Fibroblast of skin of left biceps (primary cell): ENCODE data around the gene EFNA1.
"Not testable (repeated sequence)": the region's sequence is repeated elsewhere in the genome, so short reads cannot be mapped to it uniquely, and the experiment has no call there.

Experiments
- DNase-seq, 2 experiments: peaks; one replicate each; pipeline ENCODE4 v3.0.0-alpha.2; 2013; ENCODE audit warnings: low read depth in 2 of 2

Gene EFNA1

DNA sequence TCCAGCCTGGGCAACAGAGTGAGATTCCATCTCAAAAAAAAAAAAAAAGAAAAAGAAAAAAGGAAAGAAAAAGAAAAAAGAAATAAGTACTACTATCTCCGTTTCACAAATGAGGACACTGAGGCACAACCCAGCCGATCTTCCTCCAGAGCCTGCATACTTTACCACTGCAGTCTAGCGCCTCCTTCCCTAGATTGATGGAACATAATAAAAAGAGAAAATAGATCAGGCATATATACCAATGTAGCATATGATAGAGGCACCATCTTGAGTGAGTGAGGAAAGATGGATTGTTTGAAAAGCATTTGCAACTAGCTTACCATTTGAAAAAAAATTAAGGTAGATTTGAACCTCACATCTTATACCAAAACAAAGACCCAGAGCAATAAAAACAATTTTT, 17.8 kb downstream of the EFNA1 start:
- no peak for DNase-seq

DNA sequence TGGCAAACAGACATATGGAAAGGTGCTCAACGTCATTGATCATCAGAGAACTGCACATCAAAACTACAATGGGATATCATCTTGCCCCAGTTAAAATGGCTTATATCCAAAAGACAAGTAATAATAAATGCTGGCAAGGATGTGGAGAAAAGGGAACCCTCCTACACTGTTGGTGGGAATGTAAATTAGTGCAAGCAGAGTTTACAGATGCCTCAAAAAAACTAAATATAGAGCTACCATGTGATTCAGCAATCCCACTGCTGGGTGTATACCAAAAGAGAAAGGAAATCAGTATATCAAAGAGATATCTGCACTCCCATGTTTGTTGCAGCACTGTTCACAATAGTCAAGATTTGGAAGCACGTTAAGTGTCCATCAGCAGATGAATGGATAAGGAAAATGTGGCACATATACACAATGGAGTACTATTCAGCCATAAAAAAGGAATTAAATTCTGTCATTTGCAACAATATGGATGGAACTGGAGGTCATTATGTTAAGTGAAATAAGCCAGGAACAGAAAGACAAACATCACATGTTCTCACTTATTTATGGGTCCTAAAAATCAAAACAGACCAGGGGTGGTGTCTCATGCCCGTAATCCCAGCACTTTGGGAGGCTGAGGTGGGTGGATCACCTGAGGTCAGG, 28.4 kb downstream of the EFNA1 start:
- DNase-seq = not testable (repeated sequence)

DNA sequence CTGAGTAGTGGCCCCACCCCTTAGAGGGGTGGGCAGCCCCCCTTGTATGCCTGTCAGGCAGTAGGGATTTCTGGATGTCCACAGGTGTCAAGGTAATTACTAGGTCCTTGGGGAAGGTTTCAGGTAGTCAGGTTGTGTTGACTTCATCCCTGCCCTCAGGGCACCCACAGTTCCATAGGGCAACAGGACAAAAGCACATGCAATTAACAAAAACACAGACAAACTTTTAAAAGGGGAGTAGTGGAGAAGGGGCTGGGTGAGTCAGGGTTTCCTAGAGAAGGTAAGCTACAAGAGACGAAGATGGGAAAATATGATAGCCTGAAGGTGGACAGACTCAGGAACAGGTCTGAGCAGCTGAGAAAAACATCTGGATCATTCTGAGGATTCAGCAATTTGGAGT, 31.3 kb downstream of the EFNA1 start:
- DNase-seq = no peak

DNA sequence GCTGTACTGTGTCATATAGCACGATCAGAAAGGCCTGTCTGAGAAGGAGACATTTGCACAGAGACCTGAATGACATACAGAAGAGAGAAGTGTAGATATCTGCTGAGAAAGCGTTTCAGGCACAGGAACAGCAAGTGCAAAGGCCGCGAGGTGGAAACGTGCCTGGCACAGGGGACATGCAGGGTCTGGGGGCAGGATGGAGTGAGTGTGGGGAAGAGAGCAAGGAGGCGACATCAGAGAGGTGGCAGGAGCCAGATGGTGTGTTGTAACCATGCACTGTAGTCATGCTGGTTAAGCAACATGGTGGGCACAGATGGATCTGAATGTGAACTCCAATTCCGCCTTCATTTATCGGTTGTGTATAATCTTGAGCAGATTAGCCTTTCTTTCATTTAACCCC, 32.5 kb downstream of the EFNA1 start:
- DNase-seq = no peak

DNA sequence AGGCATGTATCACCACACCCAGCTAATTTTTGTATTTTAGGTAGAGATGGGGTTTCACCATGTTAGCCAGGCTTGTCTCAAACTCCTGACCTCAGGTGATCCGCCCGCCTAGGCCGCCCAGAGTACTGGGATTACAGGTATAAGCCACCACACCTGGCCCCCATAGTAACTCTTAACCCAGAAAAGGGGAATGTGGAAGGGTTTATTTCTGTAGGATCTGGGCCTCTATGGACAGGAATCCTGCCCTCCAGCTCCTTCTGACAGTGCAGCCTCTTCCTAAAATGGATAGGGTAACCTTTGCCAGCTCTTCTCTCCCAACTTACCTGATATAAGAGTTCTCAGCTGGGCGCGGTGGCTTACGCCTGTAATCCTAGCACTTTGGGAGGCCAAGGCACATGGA, 35.0 kb downstream of the EFNA1 start:
- DNase-seq = not testable (repeated sequence)

DNA sequence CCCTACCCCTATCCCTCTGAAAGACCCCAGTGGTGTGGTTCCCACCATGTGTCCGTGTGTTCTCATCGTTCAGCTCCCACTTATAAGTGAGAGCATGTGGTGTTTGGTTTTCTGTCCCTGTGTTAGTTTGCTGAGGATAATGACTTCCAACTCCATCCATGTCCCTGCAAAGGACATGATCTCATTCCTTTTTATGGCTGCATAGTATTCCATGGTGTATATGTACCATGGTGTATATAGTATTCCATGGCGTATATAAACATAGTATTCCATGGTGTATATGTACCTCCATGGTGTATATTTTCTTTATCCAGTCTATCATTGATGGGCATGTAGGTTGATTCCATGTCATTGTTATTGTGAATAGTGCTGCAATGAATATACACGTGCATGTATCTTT, 36.1 kb downstream of the EFNA1 start:
- not testable (repeated sequence) for DNase-seq

DNA sequence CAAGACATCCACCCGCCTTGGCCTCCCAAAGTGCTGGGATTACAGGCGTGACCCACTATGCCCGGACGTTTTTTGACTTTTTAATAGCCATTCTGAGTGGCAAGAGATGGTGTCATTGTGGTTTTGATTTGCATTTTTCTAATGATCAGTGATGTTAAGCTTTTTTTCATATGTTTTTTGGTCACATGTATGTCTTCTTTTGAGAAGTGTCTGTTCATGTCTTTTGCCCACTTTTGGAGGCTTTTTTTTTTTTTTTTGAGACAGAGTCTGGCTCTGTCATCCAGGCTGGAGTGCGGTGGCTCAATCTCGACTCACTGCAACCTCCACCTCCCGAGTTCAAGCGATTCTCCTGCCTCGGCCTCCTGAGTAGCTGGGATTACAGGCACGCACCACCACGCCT, 36.9 kb downstream of the EFNA1 start:
- DNase-seq = not testable (repeated sequence)

DNA sequence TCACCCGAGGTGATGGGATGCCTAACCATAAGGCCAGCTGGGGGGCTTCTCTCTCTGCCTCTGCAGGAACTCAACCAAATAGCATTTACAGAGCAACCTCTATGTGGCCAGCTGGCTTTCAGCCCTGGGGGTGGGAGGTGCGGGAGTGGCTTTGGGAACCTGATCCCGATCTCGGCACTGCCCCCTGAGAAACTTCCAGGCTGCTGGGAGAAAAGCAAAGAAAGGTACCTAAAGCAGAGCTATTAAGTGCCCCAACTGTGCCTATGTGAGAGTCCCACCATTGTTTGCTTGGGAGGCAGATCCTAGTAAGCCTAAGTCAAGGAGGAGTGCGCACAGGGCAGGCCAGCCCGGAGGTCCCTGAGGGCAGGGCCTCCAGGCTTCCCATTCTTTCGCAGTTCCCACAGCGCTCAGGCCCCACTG, 38.4 kb downstream of the EFNA1 start:
- DNase-seq = no peak

DNA sequence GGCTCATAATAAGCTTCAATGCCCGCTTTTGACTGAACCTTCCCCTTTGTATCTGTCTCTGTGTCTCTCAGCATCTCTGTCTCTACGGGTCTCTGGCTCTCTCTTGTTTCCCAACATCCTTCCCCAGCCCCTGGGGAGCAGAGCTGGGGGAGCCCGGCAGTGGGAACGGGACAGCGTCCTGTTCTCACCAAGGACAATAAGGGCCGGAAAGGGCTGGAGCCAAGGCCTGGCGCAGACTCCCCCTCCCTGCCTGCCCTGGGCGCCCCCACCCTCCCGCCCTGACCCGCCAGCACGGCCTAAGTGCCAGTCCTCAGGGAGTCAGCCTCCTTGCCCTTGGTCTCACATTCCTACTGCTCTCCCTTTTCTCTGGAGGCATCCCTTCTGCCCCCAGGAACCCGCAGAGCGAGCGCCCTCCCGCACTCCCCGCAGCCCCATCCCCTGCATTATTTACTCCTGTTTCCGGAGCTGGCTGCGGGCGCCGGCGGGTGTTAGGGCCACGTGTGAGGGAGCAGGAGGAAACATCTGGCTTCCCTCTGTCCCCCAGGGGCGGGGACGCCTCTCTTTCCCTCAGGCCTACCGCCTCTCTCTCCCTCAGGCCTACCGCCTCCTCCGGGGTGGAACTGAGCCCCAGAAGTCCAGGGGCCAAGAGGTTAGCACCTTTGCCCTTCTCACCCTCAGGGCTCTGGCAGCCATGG, 38.9 kb downstream of the EFNA1 start:
- no peak for DNase-seq

DNA sequence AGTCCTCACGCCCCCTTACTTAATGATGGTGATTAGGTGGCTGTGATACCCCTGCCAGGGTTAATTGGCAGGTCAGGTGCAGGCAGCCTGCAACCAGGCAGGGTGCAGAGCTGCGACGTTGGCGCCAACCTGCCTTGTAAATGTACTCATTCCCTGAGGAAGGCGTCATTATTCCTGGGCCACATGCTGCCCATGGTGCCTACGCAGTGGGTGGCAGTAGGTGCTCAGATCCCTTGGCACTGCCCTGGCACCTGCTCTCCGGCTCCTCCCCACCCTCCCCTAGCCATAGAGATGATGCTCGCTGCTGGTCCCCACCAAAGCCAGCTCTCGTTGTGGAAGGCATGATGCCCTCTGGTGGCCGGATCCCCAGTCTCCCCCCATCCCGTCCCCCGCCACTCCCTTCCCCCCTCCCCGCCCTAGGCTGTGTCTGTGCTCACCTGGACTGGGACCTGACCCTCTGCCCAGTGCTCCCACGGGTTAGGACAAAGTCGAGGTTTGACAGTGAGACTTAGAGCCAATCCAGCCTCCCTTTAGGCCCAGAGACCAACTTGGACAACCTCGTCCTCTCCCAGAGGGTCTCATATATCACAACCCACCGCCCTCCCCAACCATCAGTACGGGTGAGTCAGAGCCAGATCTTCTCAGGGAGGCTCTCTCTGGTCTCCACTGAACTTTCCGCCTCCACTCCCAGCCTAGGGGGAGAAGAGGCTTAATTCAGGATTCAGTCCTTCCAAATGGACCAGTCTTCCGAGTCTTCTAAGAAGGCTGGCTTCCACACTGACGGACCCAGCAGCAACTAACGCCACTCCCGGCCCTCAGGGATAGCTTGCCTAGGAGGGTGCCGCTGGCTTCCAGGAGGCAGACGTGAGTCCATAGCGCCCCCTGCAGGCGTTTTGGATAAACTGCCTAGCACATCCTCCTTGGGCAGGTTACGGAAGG, 39.8 kb downstream of the EFNA1 start:
- peak in 1 of 2 experiments; percentile 29 for DNase-seq

DNA sequence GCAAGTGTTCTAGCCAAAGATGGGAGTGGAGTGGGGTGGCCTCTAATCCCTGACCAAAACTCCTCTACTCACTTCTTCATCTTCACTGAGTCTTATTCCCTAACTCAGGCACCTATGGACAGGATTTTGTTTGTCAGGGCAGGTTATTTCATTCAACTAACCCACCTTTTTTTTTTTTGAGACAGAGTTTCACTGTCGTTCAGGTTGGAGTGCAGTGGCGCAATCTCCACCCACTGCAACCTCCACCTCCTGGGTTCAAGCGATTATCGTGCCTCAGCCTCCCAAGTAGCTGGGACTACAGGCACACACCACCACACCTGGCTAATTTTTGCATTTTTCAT, 40.4 kb downstream of the EFNA1 start:
- not testable (repeated sequence) for DNase-seq

DNA sequence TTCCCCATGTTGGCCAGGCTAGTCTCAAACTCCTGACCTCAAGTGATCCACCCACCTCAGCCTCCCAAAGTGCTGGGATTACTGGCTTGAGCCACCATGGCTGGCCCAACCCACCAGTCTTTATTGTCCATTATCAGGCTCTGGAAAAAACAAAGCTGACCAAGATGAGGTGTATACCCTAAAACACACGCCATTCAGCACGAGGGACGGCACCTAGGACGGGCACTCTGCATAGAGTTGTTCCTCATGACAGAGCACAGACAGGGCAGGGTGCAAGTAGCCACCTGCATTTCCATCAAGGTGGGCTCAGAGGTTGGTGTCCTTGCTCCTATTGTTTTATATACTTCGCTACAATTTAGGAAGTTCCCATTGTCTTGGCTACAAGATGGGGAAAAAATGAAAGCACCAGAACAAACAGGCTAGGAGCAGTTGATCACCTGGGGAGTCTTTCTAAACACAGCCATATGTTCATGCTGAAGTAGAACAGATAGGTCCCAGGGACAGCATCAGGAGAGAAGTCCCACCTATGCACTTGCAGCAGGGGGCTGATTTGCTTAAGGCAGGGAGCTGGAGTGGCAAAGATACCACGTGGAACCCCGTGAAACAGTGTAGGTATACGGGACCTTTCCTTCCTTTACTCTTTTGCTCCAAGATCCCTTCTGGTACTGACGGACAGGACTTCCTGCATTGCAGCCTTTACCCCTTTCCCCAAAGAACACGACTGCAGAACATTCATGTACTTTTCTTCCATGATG, 41.0 kb downstream of the EFNA1 start:
- DNase-seq = no peak

DNA sequence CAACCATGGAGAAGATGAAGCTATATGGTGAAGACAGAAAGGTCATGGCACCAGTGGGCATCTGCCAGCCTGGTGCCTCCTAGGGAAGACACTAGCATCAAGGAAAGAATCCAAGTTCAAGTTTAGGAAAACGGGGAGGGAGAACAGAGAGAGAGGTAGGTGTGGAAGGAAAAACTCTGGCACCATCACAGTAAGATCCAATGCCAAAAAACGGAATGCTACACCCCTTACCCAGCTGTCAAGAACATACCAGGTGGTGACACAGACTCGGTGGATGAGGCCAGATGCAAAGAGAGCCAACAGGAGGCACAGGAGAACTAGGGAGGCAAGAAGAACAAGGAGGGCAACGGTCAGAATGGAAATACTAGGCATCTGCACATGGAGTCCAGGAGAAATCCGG, 41.9 kb downstream of the EFNA1 start:
- no peak for DNase-seq

DNA sequence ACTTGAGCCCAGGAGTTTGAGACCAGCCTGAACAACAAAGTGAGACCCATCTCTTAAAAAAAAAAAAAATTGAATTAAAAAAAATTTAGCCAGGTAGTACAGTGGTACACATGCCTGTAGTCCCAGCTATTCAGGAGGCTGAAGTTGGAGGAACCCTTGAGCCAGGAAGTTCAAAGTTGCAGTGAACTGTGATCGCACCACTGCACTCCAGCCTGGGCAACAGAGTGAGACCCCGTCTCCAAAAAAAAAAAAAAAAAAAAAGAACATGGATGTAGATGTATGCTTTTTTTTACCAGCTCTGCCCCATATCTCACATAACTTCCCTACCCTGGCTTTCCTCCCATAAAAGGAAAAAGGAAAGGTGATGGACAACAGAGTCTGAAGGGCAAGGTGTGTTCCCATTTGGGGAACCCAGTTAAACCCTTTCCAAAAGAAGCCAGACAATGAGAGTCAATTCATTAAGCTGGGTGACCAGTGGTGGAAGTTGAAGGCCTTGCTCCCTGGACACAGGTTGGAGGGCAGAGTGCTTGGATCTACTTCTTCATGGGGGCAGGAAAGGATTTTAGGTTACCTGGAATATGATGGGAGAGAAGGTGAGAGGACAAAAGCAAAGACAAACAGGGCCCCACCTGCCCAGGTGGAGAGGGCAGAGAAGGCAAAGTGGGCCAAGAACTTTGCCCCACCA, 42.6 kb downstream of the EFNA1 start:
- no peak for DNase-seq

DNA sequence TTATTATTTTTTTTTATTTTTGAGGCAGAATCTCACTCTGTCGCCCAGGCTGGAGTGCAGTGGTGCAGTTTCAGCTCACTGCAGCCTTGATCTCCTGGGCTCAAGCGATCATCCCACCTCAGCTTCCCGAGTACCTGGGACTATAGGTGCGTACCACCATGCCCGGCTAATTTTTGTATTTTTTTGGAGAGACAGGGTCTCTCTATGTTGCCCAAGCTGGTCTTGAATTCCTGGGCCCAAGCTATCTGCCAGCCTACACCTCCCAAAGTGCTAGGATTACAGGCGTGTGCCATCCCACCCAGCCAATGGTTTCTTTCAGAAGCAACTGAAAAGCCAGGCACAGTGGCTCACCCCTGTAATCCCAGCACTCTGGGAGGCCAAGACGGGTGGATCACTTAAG, 43.1 kb downstream of the EFNA1 start:
- no peak for DNase-seq

DNA sequence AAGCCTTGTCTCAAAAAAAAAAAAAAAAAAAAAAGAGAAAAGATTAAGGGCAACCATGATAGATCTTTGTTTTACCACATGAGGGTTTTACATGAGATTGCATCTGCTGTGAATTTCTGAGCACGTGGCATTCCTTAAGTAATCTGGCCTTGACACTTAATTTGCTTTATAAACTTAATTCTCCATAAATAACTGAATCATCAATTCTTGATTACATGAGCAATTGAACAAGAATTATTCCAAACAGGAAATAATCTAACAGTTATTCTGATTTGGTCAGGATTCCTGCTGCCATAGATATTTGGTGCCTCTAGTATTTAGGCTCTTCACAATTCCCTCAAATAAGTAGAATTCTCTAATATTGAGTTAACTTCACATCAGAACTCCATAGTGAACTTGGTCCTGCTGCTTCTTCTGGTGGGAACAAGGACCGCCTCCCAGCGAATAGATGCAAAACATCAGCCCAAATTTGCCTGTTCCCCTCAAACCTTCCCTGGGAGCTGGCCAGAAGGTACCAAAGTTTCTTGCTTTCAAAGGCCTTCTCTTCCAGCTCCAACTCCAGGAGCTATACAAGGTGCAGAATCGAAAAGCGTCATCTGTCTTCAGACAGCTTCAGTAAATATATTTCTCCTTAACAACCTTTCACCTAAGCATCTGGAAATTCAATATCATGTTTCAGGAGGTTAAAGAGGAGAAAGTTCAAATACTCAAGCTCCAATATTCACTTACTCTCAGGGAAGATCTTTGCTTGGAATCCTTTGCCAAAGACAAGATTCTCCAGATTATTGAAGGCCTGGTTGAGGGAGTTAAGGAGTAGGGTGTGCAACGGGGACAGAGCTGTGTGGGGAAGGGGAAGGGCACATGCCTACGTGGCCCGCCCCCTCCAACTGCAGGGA, 44.4 kb downstream of the EFNA1 start:
- no peak for DNase-seq

DNA sequence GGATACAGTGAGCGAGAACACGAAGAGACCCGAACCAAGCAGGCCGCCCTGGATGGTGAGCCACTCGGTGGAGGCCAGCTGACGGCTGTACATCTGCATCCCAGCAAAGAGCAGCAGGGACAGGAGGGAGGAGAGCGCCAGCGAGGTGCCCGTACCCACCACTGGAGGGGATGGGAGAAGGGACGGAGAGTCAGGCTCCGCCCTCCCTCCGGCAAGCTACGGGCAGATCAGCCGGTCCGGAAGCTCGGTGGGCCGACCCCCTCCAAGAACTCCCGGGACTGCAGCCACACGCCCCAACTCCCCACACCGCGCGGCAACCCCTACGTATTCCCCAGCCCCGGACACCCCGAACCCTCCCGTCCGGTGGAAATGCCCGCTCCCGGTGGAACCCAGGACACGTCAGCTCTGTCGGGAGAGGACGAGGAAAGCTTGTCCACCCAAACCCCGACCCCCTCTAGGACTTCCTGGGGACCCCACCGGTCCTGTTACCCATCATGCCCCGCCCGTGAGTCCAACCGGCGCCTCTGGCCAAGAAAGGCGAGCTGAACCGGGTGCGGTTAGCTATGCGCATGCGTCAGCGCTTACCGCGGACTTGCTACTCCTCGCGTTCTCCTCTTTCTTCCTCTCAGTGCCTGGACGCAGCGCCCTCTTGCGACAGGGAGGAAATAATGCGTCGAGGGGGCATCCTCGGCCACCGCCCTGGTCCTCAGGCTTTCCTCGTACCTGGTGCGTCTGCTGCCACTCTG, 45.2 kb downstream of the EFNA1 start, which contains the start of gene KRTCAP2:
Gene KRTCAP2 (minus strand): TSS at position 573 of the 746 bp plus-strand sequence. CDS start 80 bp downstream, at position 493.
- DNase-seq = peak; percentile 86 to 87

DNA sequence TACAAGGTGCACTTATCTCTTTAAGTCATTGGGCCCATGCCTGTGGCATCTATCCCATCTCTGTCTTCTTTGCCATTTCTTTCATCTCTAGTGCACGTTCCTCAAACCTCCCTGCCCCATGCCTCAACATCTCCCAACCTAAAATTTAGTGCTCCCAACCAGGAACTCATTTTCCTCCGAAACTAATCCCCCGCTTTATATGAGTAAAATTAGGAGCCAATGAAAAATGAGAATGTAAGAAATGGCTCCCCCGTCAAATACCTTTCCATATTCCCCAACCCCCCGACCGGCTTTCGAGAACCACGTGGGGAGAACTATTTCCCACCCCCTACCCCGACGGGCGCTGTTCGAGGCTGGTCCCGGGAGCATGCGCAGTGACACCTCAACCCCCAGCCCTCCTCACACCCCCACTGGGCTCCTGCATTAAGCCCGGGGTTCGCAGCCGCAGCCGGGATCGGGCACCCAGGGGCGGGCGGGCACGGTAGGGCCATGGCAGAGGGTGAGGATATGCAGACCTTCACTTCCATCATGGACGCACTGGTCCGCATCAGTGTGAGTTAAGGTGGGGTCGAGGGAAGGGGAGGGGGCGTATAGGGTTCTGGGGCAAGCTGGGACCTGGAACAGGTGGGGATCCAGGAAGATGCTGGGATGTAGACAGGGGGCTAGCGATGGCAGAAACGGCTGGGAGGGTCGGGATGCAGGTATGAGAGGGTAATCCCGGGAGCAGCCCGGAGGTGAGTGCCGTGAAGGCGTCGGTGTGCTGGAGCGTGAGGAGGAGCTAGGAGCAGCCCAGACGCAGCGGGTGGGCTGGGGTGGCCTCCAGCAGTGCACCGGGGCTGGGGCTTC, 46.0 kb downstream of the EFNA1 start, which contains the start of gene TRIM46:
Gene TRIM46 (plus strand): TSS at position 372 of the 846 bp plus-strand sequence. CDS start 118 bp downstream, at position 490.
- peak in 1 of 2 experiments; percentile 47 for DNase-seq
